ENCODE data around the gene GCNT1. TPM values are rescaled to one million over a fixed set of nuclear protein-coding genes. Genes with fewer than 3 reads are reported as not detected.

Gene GCNT1
- total and polyA plus RNA-seq, 11 donors: 0.67 to 18.0 (median 1.8) TPM

GRCh38 chr9:76438841-76439588 lies 20.0 kb upstream of the GCNT1 start:
- Histone ChIP-seq H3K36me3 (no peaks in the 10 kb centered on the region), H3K4me1 (no peaks in the 10 kb centered on the region)
- TF ChIP-seq CTCF (IDR thresholded peaks at IDR 0.05): no peak
- no peak for TF ChIP-seq POLR2A (IDR thresholded peaks at IDR 0.05)

GRCh38 chr9:76441551-76442322 lies 17.2 kb upstream of the GCNT1 start:
- H3K4me3 ChIP-seq: no peak overlapping the region
- H3K9me3 ChIP-seq: no peaks in the 10 kb centered on the region
- ATAC-seq (no peak), DNase-seq (no peak)
- H3K36me3 ChIP-seq: no peaks in the 10 kb centered on the region
- no peak overlapping the region for H3K27ac ChIP-seq
- 89 to 93% (median 90%) methylated on average over 10 of the region's 10 CpGs for WGBS, 4 donors
- intact Hi-C loops (cut with DNase I): no loop called here
- H3K4me1 ChIP-seq: peaks cover 0 to 4% (median 0%) of the 10 kb centered on the region in 12 donors
- TF ChIP-seq CTCF (IDR thresholded peaks at IDR 0.05) (no peak), POLR2A (IDR thresholded peaks at IDR 0.05) (no peak)
- no peaks in the 10 kb centered on the region for H3K27me3 ChIP-seq

More at GRCh38 chr9:76438841-76439588, 20.0 kb upstream of the GCNT1 start:
- ATAC-seq (no peak), DNase-seq (no peak)
- no peak overlapping the region for H3K4me3 ChIP-seq
- no peak overlapping the region for H3K27ac ChIP-seq
- WGBS, 4 donors: 82 to 90% (median 87%) methylated on average over 6 of the region's 6 CpGs
- intact Hi-C loops (cut with DNase I): no loop called here
- no peaks in the 10 kb centered on the region for H3K27me3 ChIP-seq
- no peaks in the 10 kb centered on the region for H3K9me3 ChIP-seq

- 67 to 80% (median 74%) methylated on average over 3 of the region's 3 CpGs for WGBS, 4 donors
- Histone ChIP-seq H3K27me3 (no peaks in the 10 kb centered on the region), H3K4me1 (peaks cover 0 to 4% (median 0%) of the 10 kb centered on the region in 12 donors), H3K9me3 (no peaks in the 10 kb centered on the region), H3K4me3 (no peak overlapping the region), H3K36me3 (no peaks in the 10 kb centered on the region), H3K27ac (no peak overlapping the region)
- no peak for ATAC-seq
- no peak for DNase-seq
- TF ChIP-seq POLR2A (IDR thresholded peaks at IDR 0.05) (no peak), CTCF (IDR thresholded peaks at IDR 0.05) (no peak)
- intact Hi-C loops (cut with DNase I): no loop called here
Measured at GRCh38 chr9:76443887-76444286, 15.1 kb upstream of the GCNT1 start.

DNA sequence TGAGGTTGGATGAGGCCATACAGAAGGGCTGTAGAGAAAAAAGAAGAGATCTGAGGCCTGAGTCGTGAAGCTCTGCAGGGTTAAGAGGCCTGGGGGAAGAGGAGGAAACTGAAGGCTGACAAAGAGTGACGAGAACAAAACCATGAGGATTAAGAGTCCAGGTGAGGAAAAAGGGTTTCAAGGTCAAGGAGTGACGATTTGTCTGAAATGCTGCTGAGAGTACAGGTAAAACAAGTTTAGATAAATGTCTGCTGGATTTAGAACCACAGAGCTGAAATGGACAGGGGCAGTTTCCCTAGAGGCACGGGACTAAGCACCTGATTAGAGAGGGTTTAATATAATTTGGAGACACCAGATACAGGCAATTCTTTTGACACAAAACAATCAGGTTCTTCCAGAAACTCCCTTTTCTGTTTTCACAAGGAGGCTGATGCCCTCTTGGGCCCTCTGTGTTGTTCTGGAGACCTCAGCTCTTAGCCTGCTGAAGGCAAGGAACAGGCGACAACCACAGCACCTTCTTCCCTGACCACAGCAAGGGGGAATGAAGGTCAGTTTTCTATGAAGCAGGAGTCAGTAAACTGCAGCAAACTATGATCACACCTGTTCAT lies 14.6 kb upstream of the GCNT1 start:
- no peaks in the 10 kb centered on the region for H3K9me3 ChIP-seq
- no peak for TF ChIP-seq CTCF (IDR thresholded peaks at IDR 0.05)
- TF ChIP-seq POLR2A (IDR thresholded peaks at IDR 0.05): no peak
- intact Hi-C loops (cut with DNase I): no loop called here
- 71 to 81% (median 76%) methylated on average over 5 of the region's 5 CpGs for WGBS, 4 donors
- no peaks in the 10 kb centered on the region for H3K36me3 ChIP-seq
- no peaks in the 10 kb centered on the region for H3K27me3 ChIP-seq
- no peak overlapping the region for H3K4me3 ChIP-seq
- peaks cover 0 to 4% (median 0%) of the 10 kb centered on the region in 12 donors for H3K4me1 ChIP-seq
- no peak overlapping the region for H3K27ac ChIP-seq
- no peak for DNase-seq
- ATAC-seq: no peak
